GM21529 (cell line): ENCODE measurements around the gene RABGGTA.
A peak's percentile ranks its signal among the peaks of the same experiment; 100 is the strongest.

Experiments
- ATAC-seq: cut with Tn5 transposase; IDR thresholded peaks from one replicate; pipeline ENCODE4 v1.9.1; 2021; ENCODE audit not compliant: unreplicated experiment

Gene RABGGTA

DNA sequence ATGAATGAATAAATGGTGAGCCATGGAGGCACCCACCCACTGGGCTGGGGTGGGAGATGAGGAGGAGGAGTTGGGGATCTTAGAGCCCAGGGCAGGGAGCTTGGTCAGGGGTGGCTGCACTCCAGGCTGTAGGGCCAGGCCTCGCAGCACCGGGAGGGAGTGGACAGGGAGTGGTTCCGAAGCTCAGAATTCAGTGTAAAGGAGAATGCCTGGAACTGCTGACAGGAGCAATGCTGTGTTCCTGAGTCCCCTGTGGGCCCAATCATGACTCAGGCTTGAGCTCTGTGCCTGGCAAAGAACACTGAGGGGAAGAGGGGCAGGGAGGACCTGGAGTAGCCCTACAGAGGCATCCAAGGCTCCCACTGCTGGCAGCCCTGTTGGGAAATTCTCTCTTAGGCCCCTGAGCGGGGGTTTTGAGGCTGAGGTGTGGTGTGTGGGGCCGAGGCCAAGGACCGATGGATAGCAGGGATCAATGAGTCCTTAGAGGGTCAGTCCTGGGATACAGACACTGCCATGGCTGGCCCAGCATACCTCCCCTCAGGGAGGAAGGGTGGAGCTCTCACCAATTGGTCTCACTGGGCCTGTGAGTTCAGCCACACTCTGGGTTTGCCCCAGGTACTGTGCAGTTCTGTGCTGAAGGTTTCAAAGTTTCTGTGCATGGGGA lies 9.5 kb upstream of the RABGGTA start:
- no peak for ATAC-seq

DNA sequence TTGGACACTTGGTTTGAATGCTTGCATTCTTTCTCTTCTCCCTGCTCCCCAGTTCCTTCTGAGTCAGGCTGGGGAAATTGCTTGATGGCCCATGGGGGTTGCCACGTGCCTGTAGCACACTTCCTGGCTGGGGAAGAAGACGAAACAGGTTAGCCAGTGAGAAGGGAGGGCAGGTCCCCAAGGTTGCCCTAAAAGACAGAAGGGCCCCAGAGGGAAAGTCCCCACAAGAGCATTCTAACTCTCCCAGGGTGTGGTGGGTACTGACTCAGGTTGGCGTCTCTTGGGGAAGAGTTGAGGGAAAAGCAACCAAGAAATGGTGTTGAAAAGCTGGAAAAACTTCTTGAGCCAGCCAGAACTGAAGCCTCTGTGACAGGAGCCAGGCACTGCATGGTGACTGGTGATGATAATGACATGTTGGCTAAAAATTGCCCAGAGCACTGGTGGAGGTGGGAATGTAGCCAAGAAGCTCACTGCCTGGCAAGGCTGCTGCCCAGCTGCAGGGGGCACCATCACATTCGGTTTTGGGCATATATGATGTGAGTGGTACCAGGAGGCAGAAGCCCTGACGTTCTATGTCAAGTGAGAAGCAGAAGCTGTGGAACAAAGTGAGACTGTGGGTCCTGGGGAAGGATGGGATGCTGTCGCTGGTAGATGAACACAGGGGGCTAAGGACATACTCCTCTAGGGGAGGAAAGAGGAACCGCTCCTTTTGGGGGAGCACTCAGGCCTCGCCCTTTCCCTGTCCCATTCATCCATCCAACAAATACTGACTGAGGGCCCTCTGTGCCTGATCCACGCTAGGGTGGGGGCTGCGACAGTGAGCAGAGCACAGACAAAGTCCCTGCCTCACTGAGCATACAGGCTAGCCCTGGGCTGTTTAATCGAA lies 8.1 kb upstream of the RABGGTA start:
- ATAC-seq: peak; percentile 69

DNA sequence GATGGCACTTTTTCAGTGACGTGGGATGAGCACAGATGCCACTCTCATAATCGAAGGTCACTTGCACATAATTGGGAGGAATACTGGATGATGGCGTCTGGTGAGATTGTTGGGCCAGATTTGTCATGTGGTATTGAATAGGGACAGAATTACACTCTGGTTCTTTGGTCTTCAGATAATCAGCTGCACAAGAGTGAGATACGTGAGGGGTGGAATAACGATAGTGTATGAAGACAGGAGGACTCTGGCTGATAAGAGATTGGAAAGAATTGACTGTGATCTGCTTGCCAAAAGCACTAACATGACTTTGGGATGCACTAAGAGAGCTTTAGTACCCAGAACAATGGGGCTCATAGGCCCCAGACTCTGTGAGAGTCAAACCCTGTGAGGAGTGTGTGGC lies 7.0 kb upstream of the RABGGTA start:
- ATAC-seq: no peak

DNA sequence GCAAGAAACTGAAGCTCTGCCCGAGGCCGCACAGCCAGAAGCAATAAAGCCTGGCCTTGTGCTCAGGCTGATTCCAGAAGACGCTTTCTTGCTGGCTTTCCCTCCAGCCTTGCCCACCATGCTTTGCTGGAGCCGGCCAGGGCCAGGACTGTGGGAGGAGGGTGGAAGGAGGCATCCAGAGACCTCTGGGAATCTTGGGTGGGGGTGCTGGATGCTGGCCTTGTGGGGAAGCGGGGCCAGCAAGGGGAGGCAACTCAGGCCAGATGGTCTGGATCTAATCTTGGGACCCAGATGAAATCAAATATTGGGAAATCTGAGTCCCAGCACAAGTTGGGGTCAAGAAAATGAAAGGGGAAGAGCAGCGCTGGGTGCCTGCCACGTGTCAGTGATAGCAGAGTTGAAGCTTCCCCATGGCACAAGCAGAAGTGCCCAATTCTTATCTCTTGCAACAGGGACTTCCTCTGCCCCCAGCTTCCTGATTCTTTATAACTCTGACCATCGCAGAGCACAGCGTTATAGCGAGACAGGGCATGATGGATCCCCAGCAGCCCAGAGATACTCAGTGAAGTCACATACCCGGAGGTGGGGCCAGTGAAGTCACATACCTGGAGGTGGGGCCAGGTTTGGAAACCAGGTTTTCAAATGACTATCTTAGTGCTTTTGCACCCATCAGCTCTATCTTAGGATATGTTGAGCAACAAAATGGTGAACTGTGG lies 6.4 kb upstream of the RABGGTA start:
- ATAC-seq: no peak

DNA sequence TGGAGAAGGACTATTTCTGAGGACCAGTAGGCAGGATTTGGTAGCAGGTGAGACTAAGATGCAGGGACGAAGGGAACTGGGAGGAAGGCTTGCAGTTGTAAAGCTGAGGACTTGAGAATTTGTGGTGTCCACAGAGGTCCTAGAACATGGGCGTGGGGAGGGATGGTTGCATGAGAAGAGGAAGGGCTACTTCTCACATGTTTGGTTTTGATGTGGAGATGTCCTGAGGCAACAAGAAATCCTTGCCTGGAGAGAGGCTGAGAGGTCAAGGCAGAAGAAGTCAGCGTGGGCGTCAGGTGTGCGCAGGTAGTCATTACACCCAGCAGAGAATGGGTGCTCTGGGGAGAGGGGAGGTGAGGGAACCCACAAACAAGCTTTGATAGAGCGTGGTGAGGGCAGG lies 5.7 kb upstream of the RABGGTA start:
- no peak for ATAC-seq

DNA sequence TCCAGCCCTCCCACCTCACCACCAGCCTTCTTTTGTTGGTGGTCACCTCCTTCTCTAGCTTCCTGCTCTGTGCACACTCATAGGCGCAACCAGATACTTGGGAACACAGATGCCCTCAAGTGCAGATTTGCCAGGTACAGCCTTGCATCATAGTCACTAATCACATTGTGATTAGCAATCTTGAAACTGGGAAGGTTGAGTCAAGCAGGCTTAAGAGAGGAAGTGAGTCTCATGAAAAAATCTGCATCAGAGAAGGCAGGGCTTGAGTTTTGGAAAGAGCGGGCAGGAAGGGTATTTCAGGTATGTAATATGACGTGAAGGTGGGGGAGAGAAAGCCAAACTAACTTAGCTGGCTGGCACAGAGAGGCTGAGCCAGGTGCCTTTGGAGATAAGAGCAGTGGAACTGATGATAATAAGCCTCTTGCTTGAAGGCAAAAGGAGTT lies 2.7 kb upstream of the RABGGTA start:
- peak; percentile 43 for ATAC-seq

DNA sequence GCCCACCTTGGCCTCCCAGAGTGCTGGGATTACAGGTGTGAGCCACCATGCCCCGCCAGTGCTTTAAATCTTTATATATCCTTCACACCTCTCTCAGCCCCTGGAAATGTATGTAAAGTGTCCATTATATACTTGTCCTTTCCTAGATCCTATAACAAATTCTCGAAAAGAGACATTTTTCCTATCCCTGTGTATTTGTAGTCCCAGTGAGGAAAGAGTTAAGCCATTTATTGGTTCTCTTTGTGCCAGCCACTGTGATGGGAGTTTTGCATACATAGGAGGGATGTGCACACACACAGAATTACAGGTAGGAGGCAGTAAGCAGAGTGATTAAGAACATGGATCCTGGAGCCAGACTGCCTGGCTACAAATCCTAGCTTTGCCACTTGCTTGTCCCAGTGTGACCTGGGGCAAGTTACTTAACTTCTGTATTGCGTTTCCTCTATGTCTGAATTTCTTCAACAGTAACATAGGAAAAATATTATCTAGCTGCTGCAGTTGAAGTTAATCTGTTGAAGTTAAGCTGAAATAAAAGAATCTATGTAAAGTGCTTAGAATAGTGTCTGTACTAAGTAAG lies 2.1 kb upstream of the RABGGTA start:
- ATAC-seq: no peak

DNA sequence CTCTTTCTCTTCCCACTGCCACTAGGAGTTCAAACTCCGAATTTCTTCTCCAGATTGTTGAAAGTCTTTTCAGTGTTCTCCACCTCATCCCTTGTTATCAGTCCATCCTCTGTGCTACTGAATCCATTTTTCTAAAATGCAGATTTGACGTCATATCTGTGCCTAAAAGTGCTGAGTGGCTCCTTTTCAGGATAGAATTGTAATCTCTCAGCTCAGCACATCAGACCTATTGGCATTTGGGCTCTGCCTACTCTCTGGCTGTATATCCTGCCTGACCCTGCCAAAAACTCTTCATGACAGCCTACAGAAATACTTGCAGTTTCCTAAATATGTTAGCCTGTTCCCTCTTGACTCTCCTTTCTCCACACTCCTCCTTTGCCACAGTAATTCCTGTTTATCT lies 1.1 kb upstream of the RABGGTA start:
- ATAC-seq: no peak

DNA sequence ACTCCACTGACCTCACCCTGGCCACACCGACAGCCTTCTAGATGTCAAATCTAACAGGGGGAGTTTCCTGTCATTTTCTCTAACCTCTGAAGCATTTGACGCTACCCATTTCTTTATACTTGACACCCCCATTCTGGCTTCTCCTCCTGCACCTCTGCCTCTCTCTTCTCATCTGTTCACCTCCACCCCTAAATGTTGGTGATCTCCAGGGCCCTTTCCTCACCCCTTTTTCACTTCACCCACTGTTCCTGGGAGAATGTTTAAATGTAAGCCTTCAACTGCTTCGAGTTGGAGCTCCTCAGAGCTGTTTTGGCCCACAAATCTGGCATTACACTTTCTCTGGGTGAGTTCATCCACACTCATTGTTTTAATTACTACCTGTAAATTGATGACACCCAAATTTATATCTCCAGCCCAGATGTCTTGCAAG lies 452 bp upstream of the RABGGTA start:
- ATAC-seq: no peak

DNA sequence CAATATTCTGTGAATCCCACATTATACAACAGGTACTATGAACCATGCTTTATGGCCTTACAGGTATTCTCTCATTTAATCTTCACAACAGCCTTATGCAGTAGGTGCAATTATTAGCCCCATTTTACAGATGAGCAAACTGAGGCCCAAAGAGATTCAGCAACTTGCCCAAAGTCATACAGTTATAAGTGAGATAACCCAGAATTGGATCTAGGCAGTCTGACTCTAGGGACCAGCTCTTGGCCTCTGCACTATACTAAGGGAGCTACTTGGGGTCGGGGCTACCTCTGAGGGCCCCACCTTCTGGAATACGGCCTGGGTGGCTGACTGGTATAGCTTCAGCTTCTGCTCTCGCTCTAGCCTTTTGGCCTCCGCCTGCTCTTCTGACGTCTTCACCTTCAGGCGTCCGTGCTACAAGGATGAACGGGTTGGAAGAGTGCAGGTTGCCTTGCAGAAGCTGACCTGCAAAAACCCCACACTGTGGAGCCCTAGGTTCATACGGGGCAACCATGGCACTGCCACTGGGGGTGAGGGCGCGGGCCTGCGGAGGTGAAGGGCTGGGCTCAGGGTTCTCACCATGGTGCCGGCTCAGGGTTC lies 762 bp downstream of the RABGGTA start:
- ATAC-seq: no peak

DNA sequence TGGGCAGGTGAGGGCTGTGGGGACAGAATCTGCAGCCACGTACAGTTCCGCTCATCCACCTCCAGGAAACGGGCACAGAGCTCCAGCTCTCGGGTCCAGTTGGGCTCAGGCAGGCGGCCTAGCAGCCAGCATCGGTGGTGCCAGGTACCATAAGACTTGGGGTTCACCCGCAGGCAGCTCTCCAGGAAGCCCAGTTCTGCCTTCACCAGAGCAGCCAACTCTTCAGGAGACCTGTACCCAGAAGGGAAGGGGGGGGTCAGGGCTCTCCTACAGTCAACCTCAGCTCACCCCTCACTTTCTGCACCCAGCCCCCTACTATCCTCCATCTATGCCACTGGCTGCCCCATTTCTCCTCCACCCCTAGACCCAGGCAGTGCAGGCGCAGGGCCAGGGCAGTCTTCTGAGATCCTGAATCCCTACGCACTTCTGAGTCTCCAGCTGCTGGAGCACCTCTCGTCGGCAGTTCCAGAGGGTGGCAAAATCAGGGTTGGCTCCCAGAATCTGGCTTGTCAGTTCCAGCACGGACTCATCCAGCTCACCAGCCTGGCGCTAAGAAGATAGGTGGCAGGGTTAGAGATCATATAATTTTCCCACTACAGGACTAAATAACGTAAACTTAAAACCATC lies 1.4 kb downstream of the RABGGTA start:
- no peak for ATAC-seq

DNA sequence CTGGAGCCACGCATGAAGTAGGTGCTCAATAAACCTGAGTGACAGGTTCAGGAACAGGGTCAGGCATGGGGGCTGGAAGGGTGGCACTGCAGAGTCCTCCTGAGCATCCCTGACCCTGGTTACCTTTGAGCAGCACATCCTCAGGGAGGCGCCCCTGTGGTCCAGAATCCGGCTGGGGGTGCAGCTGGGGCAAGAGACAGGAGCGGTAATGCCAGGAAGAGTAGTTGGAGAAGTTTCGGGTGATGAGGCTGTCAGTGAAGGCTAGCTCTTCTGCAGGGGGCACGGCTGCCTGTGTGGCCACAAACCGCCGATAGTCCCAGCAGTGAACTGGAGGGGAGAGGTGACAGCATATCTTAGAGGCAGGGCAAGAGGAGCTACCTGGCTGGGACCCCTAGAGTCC lies 2.0 kb downstream of the RABGGTA start:
- no peak for ATAC-seq

DNA sequence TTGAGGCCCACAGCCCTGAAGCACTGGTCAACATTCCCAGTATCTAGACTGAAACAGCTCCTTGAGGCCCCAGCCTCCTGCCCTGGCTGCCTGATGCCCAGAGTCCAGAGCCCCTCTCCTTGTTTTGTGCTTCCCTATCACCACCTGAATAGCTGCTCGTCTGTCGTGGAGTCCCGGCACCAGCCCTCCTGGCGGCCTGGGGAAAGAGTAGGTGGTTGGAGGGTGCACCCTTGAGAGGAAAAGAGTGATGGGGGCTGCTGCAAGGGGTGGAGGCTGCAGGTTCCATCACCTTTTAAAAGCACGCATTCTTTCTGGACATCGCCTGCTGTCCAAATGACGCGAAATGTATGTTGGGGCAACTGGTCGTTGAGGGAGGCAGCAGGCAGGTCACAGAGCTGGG lies 3.2 kb downstream of the RABGGTA start:
- ATAC-seq: no peak

DNA sequence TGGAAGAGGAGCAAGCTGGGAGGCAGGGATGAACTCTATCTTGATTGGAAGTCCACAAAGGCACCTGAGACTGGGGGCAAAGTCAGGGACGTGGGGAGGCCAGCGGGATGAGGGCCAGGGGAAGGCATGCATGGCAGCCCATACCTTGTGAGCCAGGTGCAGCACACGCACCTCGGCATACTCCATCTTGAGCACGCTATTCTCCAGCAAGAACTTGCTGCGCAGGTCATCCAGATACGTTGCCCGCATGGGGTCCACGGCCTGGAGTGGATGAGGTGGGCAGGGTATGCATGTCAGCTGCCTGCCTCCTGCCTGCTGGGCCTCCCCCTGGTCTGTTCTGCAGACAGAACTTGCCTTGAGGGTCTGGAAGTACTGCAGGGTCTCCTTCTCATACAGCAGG lies 3.9 kb downstream of the RABGGTA start:
- no peak for ATAC-seq

DNA sequence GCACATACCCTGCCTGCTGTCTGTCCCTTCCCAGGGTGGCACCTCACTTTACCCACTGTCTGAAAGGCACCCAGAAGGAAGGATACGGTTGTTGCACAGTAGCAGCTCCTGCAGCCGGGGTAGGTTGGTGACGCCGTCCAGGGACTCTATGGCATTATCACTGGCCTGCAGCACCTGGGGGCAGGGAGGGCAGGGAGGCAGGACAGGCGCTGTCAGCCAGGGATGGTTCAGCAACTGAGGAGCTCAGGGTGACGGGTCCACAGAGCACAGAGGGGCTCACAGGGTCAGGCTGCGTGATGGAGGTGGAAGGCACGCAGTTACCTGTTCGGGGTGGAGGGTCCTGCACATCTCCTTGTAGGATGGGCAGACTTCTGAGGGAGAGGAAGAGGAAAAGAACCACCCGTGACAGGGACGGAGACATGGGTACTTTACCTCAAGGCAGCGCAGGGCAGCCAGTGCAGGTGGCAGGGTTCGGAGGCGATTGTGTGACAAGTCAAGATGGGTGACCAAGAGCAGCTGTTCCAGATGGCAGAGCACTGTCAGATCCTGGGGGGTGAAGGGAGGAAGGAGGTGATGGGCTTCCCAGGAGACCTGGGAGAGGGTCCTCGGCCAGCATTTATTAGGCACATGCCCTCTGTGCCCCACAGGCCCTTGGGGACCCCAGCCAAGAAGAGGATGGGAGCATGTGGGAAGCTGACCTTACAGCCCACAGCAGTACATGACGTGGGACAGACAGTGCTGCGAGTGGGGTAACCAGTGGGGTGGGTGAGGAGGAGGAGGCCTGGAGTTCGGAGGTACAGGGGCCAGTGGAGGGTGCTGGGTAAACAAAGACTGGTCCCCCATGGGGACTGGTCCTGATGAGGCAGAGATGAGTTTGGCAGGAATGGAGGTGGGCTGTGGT lies 4.8 kb downstream of the RABGGTA start:
- ATAC-seq: no peak

DNA sequence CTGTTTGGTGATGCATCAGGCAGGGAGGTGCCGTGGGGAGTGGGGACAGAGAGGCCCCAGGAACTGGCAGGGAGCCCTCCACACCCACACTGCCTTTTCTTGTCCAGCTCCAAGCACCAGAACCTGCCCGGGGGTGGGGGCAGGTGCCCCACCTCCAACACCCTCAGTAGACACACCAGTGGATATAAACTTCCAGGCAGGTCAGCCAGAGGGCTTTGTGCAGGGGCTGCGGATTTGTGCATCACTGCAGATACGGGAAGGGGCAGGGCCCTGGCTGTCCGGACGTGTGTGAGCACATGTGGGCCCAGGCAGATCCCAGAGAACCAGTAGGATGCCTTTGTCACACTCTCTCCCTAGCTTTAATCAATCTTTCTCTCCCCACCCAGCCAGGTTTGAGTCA lies 7.1 kb downstream of the RABGGTA start:
- ATAC-seq: no peak

DNA sequence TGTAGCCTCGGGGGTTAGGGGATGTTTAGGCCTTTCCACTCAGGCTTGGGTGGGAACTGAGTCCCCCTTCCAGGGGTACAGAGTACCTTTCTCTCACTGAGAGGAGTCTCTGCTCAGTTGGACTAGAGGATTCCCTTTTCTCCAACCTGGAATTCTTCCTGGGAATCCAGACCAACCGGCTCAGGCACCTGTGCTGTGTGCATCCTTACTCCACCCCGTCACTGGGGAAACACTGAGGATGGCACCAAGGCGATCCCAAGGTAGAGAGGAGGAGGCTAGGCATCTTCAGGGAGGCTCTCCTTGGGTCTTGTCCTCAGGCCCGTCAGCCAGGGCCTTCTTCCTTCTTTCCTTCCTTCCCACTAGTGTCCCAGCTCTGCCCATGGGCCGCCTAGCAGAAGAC lies 7.5 kb downstream of the RABGGTA start:
- ATAC-seq: no peak

DNA sequence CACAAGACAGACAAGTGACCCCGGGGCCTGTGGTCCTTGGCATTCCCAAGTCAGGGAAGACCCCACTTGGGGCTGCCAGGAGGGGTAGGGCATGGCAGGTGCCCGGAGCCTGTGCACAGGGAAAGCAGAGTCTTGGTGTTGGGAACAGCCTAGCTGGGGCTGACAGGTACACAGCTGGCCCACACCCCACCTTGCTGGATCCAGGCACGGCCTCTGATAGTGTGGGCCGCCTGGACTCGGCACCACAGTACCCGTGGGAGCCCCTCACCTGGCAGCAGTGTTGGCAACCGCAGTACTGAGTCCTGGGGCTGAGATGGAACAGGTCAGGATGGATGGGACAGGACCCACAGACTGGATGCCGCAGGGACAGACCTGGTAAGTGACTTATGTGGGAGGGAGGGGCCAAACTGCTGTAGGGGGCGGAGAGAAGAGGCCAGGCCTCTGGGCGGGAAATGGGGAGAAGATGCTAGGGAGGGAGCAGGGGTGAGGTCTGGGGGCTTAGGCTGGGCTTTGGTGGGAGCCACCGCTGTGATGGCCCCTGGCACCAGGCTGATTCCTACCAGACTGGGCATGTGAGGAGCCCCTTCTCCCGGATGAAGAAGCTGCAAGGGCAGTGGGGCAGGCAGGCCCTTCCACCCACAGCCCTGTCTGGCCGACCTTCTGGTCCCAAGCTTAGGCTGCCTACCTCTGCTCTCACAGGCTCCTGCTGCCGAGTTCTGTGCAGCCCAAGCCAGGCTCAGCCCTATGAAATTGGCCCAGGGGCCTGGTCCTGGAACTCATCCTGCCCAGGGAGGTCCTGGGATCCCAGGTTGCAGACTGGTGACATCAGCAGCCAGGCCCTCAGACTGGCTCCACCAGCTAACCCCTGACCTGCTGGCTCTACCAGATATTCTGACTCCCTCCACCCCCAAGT lies 8.3 kb downstream of the RABGGTA start, which contains the start of gene TGM1:
Gene TGM1 (minus strand): TSS at position 357 of the 913 bp plus-strand sequence. CDS start 825 bp downstream, outside the sequence.
- ATAC-seq: no peak
